ENCODE results near the gene PDIA6. TPM values are rescaled to one million over a fixed set of nuclear protein-coding genes. Genes with fewer than 3 reads are reported as not detected.

The PDIA6 gene
- total and polyA plus RNA-seq, 12 donors, result 28.6 to 544 (median 142) TPM

- no peak for TF ChIP-seq CTCF (IDR thresholded peaks at IDR 0.05)
- TF ChIP-seq POLR2A (IDR thresholded peaks at IDR 0.05), result no peak
- no peak overlapping the region for H3K4me3 ChIP-seq
- H3K27me3 ChIP-seq, result no peaks in the 10 kb centered on the region
- 54 to 100% (median 77%) methylated on average over 1 to 5 of the region's 5 CpGs for WGBS, 4 donors
- no peaks in the 10 kb centered on the region for H3K9me3 ChIP-seq (replicated peaks in 1 of 3)
- intact Hi-C loops (cut with DNase I), result no loop called here
- no peak for DNase-seq
- H3K4me1 ChIP-seq (replicated peaks in 1 of 2), result no peaks in the 10 kb centered on the region
- no peak overlapping the region for H3K27ac ChIP-seq
- H3K36me3 ChIP-seq (replicated peaks in 1 of 2), result no peaks in the 10 kb centered on the region
Measured at GRCh38 chr2:10765461-10765860, 47.1 kb downstream of the PDIA6 start.

- no peak overlapping the region for H3K27ac ChIP-seq
- H3K9me3 ChIP-seq (replicated peaks in 1 of 3), result no peaks in the 10 kb centered on the region
- no peaks in the 10 kb centered on the region for H3K36me3 ChIP-seq (replicated peaks in 1 of 2)
- H3K27me3 ChIP-seq, result no peaks in the 10 kb centered on the region
- no peak for DNase-seq
- no peaks in the 10 kb centered on the region for H3K4me1 ChIP-seq (replicated peaks in 1 of 2)
- no peak for TF ChIP-seq POLR2A (IDR thresholded peaks at IDR 0.05)
- no peak for TF ChIP-seq CTCF (IDR thresholded peaks at IDR 0.05)
- intact Hi-C loops (cut with DNase I), result no loop called here
- H3K4me3 ChIP-seq, result no peak overlapping the region
- WGBS, 4 donors, result 81 to 88% (median 86%) methylated on average over 3 to 4 of the region's 4 CpGs
Measured at GRCh38 chr2:10764896-10765295, 47.7 kb downstream of the PDIA6 start.

- Histone ChIP-seq H3K27me3 (no peaks in the 10 kb centered on the region), H3K27ac (no peak overlapping the region), H3K4me1 (replicated peaks in 1 of 2) (no peaks in the 10 kb centered on the region), H3K9me3 (replicated peaks in 1 of 3) (no peaks in the 10 kb centered on the region), H3K36me3 (replicated peaks in 1 of 2) (no peaks in the 10 kb centered on the region), H3K4me3 (no peak overlapping the region)
- TF ChIP-seq CTCF (IDR thresholded peaks at IDR 0.05), result no peak
- TF ChIP-seq POLR2A (IDR thresholded peaks at IDR 0.05), result no peak
- DNase-seq, result no peak
- WGBS, 4 donors, result 86 to 89% (median 88%) methylated on average over 15 to 18 of the region's 18 CpGs
- intact Hi-C loops (cut with DNase I), result no loop called here
Measured at GRCh38 chr2:10764096-10764785, 48.3 kb downstream of the PDIA6 start.

GRCh38 chr2:10763461-10763800 is 49.2 kb downstream of the PDIA6 start:
- H3K4me1 ChIP-seq (replicated peaks in 1 of 2), result no peaks in the 10 kb centered on the region
- DNase-seq, result no peak
- intact Hi-C loops (cut with DNase I), result no loop called here
- H3K4me3 ChIP-seq, result no peak overlapping the region
- H3K9me3 ChIP-seq (replicated peaks in 1 of 3), result no peaks in the 10 kb centered on the region
- no peak for TF ChIP-seq POLR2A (IDR thresholded peaks at IDR 0.05)
- no peak for TF ChIP-seq CTCF (IDR thresholded peaks at IDR 0.05)
- H3K27ac ChIP-seq, result no peak overlapping the region
- WGBS, 4 donors, result 83 to 89% (median 85%) methylated on average over 7 to 9 of the region's 9 CpGs
- no peaks in the 10 kb centered on the region for H3K27me3 ChIP-seq
- H3K36me3 ChIP-seq (replicated peaks in 1 of 2), result no peaks in the 10 kb centered on the region
